DND-41 (cell line): Measurements from ENCODE around the gene MME.

ENCODE experiments used
- ATAC-seq: fragments of 200-7000 bp; cut with Tn5 transposase; 3 replicates; pipeline ENCODE4 v1.9.1; 2021; ENCODE audit warnings: low read depth; ENCODE audit not compliant: insufficient read depth
- DNase-seq: peaks from one replicate; pipeline ENCODE4 v3.0.0-alpha.2; 2020
- H2AFZ ChIP-seq: 2 replicates; pipeline ENCODE4 v1.6.0; 2012; ENCODE audit warnings: low read depth, low read length
- H3K27ac ChIP-seq: 2 replicates; pipeline ENCODE4 v1.5.1; 2012; ENCODE audit warnings: low read length, inconsistent platforms
- H3K27me3 ChIP-seq: fragments of 200-600 bp; sonication (generic); 2 replicates; pipeline ENCODE4 v1.6.0; 2012; ENCODE audit warnings: low read length, mild to moderate bottlenecking, inconsistent platforms; ENCODE audit not compliant: insufficient read depth, poor library complexity
- H3K36me3 ChIP-seq: 2 replicates; pipeline ENCODE4 v1.5.1; 2012; ENCODE audit warnings: low read length, inconsistent platforms; ENCODE audit not compliant: insufficient read depth
- H3K4me1 ChIP-seq: 2 replicates; pipeline ENCODE4 v1.5.1; 2012; ENCODE audit warnings: mild to moderate bottlenecking, low read length; ENCODE audit not compliant: insufficient read depth
- H3K4me2 ChIP-seq: 2 replicates; pipeline ENCODE4 v1.6.0; 2012; ENCODE audit warnings: mild to moderate bottlenecking, moderate library complexity, low read length, inconsistent platforms; ENCODE audit not compliant: insufficient read depth
- H3K4me3 ChIP-seq, 2 experiments: fragments of 200-600 bp in 1 of 2; shearing (Covaris generic) in 1 of 2; 2 replicates each; pipeline ENCODE4 v1.5.1; 2012 to 2016; ENCODE audit warnings: inconsistent platforms in 2 of 2, low read length in 2 of 2, mild to moderate bottlenecking in 2 of 2, low read depth in 1 of 2, moderate library complexity in 1 of 2
- H3K79me2 ChIP-seq: 2 replicates; pipeline ENCODE4 v1.6.0; 2012; ENCODE audit warnings: low read length, inconsistent platforms; ENCODE audit not compliant: insufficient read depth
- H3K9ac ChIP-seq: 2 replicates; pipeline ENCODE4 v1.6.0; 2012; ENCODE audit warnings: low read depth, mild to moderate bottlenecking, inconsistent platforms, low read length, moderate library complexity
- H3K9me3 ChIP-seq: 2 replicates; pipeline ENCODE4 v1.5.1; 2012; ENCODE audit warnings: low read length, moderate library complexity, mild to moderate bottlenecking, inconsistent platforms; ENCODE audit not compliant: insufficient read depth, severe bottlenecking
- H4K20me1 ChIP-seq: 2 replicates; pipeline ENCODE4 v1.6.0; 2012; ENCODE audit warnings: low read length; ENCODE audit not compliant: insufficient read depth
- EZH2 ChIP-seq: IDR thresholded peaks from 3 replicates; pipeline ENCODE4 v1.6.1; 2012; ENCODE audit warnings: borderline replicate concordance, low read depth, mild to moderate bottlenecking, moderate library complexity, low read length, inconsistent platforms; ENCODE audit not compliant: severe bottlenecking
- TF ChIP-seq, protein P1 (sequence below): IDR thresholded peaks from 2 replicates; pipeline ENCODE4 v1.5.1; 2012; ENCODE audit warnings: borderline replicate concordance, low read length, moderate library complexity, mild to moderate bottlenecking; ENCODE audit not compliant: poor library complexity, severe bottlenecking; ENCODE audit errors: extremely low read depth

Gene MME

GRCh38 chr3:155208183-155208800 lies 128.2 kb downstream of the MME start:
- no peaks in the 10 kb centered on the region for H3K9me3 ChIP-seq
- H3K9ac ChIP-seq: no peak overlapping the region
- no peaks in the 10 kb centered on the region for H3K27me3 ChIP-seq
- TF ChIP-seq, protein P1, sequence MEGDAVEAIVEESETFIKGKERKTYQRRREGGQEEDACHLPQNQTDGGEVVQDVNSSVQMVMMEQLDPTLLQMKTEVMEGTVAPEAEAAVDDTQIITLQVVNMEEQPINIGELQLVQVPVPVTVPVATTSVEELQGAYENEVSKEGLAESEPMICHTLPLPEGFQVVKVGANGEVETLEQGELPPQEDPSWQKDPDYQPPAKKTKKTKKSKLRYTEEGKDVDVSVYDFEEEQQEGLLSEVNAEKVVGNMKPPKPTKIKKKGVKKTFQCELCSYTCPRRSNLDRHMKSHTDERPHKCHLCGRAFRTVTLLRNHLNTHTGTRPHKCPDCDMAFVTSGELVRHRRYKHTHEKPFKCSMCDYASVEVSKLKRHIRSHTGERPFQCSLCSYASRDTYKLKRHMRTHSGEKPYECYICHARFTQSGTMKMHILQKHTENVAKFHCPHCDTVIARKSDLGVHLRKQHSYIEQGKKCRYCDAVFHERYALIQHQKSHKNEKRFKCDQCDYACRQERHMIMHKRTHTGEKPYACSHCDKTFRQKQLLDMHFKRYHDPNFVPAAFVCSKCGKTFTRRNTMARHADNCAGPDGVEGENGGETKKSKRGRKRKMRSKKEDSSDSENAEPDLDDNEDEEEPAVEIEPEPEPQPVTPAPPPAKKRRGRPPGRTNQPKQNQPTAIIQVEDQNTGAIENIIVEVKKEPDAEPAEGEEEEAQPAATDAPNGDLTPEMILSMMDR: no peak
- no peak for TF ChIP-seq EZH2
- H2AFZ ChIP-seq: no peak overlapping the region
- H3K4me3 ChIP-seq: no peak overlapping the region
- peaks cover 6% of the 10 kb centered on the region; the same call in 1 of the 2 replicates for H3K4me1 ChIP-seq
- H3K36me3 ChIP-seq: no peaks in the 10 kb centered on the region
- no peak overlapping the region for H3K27ac ChIP-seq
- DNase-seq (peak; percentile 24), ATAC-seq (peak; percentile 78)
- no peaks in the 10 kb centered on the region for H3K79me2 ChIP-seq
- no peak overlapping the region for H3K4me2 ChIP-seq
- H4K20me1 ChIP-seq: no peaks in the 10 kb centered on the region

GRCh38 chr3:155210736-155211135 lies 130.6 kb downstream of the MME start:
- Histone ChIP-seq H3K4me2 (no peak overlapping the region), H3K4me3 (no peak overlapping the region), H2AFZ (no peak overlapping the region), H3K9me3 (no peaks in the 10 kb centered on the region), H4K20me1 (no peaks in the 10 kb centered on the region), H3K9ac (no peak overlapping the region), H3K36me3 (no peaks in the 10 kb centered on the region), H3K27me3 (no peaks in the 10 kb centered on the region), H3K27ac (no peak overlapping the region), H3K79me2 (no peaks in the 10 kb centered on the region), H3K4me1 (peaks cover 6% of the 10 kb centered on the region; the same call in 1 of the 2 replicates)
- DNase-seq (no peak), ATAC-seq (no peak)
- TF ChIP-seq, protein P1: no peak
- no peak for TF ChIP-seq EZH2

DNA sequence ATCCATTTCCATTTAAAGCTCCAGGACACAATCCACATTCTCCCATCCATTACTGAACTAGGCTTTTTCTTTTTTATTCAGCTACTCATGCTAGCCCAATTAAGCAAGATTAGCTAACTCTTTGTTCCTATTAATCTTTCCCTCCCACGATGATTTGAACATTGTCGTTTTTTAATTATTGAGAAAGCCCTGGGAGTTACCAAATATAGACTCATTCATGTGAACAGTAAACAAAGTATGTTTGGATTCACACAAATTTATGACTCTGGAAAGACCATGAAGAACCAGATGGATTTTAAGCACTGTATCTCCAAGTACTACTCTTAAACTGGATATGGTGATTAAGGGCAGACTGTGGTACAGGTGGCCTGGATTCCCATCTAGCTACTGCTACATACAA lies 131.1 kb downstream of the MME start:
- Histone ChIP-seq H3K4me1 (peaks cover 6% of the 10 kb centered on the region; the same call in 1 of the 2 replicates), H2AFZ (no peak overlapping the region), H3K4me2 (no peak overlapping the region), H3K9me3 (no peaks in the 10 kb centered on the region), H4K20me1 (no peaks in the 10 kb centered on the region), H3K4me3 (no peak overlapping the region), H3K27ac (no peak overlapping the region), H3K79me2 (no peaks in the 10 kb centered on the region), H3K27me3 (no peaks in the 10 kb centered on the region), H3K36me3 (no peaks in the 10 kb centered on the region), H3K9ac (no peak overlapping the region)
- no peak for DNase-seq
- no peak for ATAC-seq
- TF ChIP-seq EZH2: no peak
- TF ChIP-seq, protein P1: no peak
